Cardiac muscle cell (in vitro differentiated cells and primary cell): ENCODE measurements around the gene SAMD13. TPM values are rescaled to one million over a fixed set of nuclear protein-coding genes. Genes with fewer than 3 reads are reported as not detected.

Source experiments
- DNase-seq, 2 donors: peaks; one replicate each; pipeline versions ENCODE4 v3.0.0 to v3.0.0-alpha.2; 2010 to 2017; ENCODE audit warnings: low read depth in 1 of 2, low spot score in 1 of 2
- H3K27ac ChIP-seq: fragments of 200-600 bp; sonication (generic); 2 replicates; pipeline ENCODE4 v1.5.1; 2016
- H3K27me3 ChIP-seq: fragments of 200-600 bp; sonication (generic); 2 replicates; pipeline ENCODE4 v1.6.0; 2016; ENCODE audit warnings: control low read depth
- H3K36me3 ChIP-seq: fragments of 200-600 bp; sonication (generic); 2 replicates; pipeline ENCODE4 v1.5.1; 2016; ENCODE audit warnings: control low read depth
- H3K4me1 ChIP-seq: fragments of 200-600 bp; sonication (generic); 2 replicates; pipeline ENCODE4 v1.8.1; 2017; ENCODE audit warnings: low read depth, mild to moderate bottlenecking, mixed run types
- H3K4me3 ChIP-seq: fragments of 200-600 bp; sonication (generic); 2 replicates; pipeline ENCODE4 v1.5.1; 2016; ENCODE audit warnings: mild to moderate bottlenecking
- H3K9me3 ChIP-seq: fragments of 200-600 bp; sonication (generic); 2 replicates; pipeline ENCODE4 v1.5.1; 2017; ENCODE audit warnings: low read depth, mild to moderate bottlenecking, control low read depth
- polyA plus RNA-seq: library from polyadenylated mRNA; unstranded; fragments of >200 nt; fragmentation: Nextera tagmentation; extraction: Ambion mirVana; gene quantifications from 2 replicates; pipeline ENCODE4 v1.2.1, GENCODE V29; 2016
- total RNA-seq: library from RNA; depleted of rRNA; stranded (reverse); fragments of >200 nt; gene quantifications from 2 replicates; pipeline ENCODE4 v1.2.3, GENCODE V29; 2016
- TF ChIP-seq, protein P1 (sequence below): IDR thresholded peaks from 2 replicates; pipeline ENCODE4 v1.5.1; 2012; ENCODE audit warnings: low read depth, mild to moderate bottlenecking, low read length

SAMD13 gene
- total and polyA plus RNA-seq, 2 experiments from 2014 or later, result 2.5 to 4.9 TPM

DNA sequence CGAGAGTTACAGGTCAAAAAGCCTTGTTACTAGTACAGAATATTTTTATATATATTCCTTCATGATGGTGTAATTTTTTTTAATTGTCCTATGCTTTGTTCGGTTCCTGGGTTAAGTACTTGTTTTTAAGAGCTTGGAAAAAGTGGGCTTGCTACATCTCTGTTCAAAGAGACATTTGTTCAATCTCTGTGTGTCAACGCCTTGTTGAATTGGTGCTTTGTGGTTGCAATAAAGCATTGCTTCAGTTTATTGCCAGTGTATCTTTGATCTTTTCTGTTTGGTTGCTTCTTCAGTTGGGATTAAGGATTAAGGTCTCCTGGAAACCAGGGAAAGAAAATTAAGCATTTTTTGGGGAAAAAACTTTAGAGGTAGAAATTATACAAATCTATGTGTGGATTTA is 49.0 kb downstream of the SAMD13 start:
- DNase-seq, result no peak

DNA sequence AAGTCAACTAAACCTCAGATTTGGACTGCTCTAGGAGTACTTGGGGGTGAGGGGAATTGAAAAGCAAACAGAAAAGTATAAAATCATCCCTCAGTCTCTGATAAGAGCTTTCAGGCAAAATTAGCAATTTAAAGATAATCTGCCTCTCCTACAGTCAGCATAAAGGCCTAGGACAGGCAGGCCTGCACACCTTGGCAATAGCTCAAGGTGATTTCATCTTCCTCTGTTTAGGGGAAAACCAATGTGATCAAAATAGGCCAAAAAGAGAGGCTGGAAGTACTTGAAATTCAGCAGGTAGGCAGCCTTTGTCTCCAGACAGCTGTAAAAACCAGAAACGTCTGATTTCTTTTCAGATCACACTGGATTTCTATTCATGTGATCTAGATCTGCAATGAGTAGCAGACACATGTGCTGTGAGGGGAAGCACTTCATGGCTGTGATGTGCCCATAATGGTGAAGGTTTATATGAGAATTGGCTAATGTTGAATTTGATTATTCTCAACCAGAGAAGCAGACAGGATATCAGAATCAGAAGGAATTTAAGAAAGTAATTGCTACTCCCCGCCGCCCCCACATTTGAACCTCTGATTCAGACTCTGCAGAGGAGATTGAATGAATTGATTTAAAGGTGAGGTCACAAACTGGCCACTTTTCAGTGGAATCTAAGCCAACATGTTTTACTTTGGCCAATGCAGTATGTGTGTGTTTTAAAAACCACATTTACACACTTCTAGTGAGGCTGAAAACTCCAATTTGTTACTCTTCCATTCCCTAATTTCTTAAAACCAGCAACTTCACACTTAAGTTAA is 51.0 kb downstream of the SAMD13 start:
- no peak overlapping the region for H3K27ac ChIP-seq
- H3K4me1 ChIP-seq, result no peaks in the 10 kb centered on the region
- TF ChIP-seq, protein P1, sequence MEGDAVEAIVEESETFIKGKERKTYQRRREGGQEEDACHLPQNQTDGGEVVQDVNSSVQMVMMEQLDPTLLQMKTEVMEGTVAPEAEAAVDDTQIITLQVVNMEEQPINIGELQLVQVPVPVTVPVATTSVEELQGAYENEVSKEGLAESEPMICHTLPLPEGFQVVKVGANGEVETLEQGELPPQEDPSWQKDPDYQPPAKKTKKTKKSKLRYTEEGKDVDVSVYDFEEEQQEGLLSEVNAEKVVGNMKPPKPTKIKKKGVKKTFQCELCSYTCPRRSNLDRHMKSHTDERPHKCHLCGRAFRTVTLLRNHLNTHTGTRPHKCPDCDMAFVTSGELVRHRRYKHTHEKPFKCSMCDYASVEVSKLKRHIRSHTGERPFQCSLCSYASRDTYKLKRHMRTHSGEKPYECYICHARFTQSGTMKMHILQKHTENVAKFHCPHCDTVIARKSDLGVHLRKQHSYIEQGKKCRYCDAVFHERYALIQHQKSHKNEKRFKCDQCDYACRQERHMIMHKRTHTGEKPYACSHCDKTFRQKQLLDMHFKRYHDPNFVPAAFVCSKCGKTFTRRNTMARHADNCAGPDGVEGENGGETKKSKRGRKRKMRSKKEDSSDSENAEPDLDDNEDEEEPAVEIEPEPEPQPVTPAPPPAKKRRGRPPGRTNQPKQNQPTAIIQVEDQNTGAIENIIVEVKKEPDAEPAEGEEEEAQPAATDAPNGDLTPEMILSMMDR, result no peak
- H3K4me3 ChIP-seq, result no peak overlapping the region
- no peak for DNase-seq
- H3K9me3 ChIP-seq, result no peaks in the 10 kb centered on the region
- H3K36me3 ChIP-seq, result no peaks in the 10 kb centered on the region
- H3K27me3 ChIP-seq, result no peaks in the 10 kb centered on the region

More for the DNA sequence above, 49.0 kb downstream of the SAMD13 start:
- TF ChIP-seq, protein P1, result no peak
- H3K36me3 ChIP-seq, result no peaks in the 10 kb centered on the region
- no peak overlapping the region for H3K4me3 ChIP-seq
- H3K9me3 ChIP-seq, result no peaks in the 10 kb centered on the region
- no peaks in the 10 kb centered on the region for H3K4me1 ChIP-seq
- H3K27me3 ChIP-seq, result no peaks in the 10 kb centered on the region
- H3K27ac ChIP-seq, result no peak overlapping the region

DNA sequence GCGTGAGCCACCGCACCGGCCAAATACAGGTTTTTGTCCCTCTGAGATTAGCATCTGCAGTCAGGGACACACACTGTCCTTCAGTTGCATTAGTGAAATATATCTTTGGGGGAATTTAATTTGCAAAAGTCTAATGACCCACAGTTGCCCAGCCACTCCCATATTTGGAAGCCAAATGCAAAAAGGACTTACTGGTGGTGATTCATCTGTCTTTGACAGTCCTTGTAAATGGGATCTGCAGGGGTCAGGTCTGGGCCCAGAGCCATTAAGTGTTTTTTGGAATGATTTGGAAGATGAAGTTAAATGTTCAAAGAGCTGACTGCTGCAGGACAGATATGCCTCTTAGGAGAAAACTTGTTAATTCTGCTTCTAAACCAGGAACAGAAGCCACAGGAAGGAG is 52.2 kb downstream of the SAMD13 start:
- no peaks in the 10 kb centered on the region for H3K9me3 ChIP-seq
- TF ChIP-seq, protein P1, result no peak
- no peak overlapping the region for H3K4me3 ChIP-seq
- peak in 1 of 2 donors; percentile 57 for DNase-seq
- H3K4me1 ChIP-seq, result no peaks in the 10 kb centered on the region
- H3K27me3 ChIP-seq, result no peaks in the 10 kb centered on the region
- H3K27ac ChIP-seq, result no peak overlapping the region
- H3K36me3 ChIP-seq, result no peaks in the 10 kb centered on the region

DNA sequence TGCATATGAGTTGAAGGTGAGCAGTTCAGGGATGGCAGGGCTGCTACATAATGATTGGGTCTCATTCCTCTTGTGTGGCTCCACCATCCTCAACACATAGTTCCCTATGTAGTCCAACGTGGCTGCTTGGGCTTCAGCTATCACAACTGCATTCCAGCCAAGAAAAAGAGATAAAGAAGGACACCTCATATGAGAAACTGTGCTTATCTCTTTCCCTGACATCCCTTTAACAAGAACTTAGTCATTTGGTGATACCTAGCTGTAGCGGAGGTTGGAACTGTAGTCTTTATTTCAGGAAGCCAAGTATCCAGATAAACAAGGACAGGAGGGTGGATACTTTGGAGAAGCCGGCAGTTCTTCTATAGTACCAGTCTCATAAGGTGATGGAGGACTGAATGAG is 54.0 kb downstream of the SAMD13 start:
- no peak for DNase-seq
- Histone ChIP-seq H3K36me3 (no peaks in the 10 kb centered on the region), H3K27me3 (no peaks in the 10 kb centered on the region), H3K4me1 (no peaks in the 10 kb centered on the region), H3K9me3 (no peaks in the 10 kb centered on the region), H3K27ac (no peak overlapping the region), H3K4me3 (no peak overlapping the region)
- TF ChIP-seq, protein P1, result no peak

DNA sequence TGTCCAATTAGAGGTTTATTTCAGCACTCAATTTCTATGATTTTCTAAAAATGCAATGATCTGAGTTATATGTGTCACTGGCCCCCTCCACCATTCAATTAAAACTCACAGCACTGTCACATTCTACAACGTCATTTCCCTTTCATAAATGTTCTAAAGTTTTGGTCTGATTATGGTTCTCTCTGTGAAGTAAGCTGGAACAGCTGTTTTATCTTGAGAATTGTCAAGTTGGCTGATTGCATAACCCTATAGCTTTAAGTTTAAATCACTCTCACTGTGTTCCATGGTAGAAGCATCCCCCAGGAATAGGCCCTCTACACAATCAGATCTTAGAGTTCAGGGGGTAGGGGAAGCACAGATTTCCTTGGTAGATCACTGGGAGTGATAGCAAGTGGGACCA is 55.4 kb downstream of the SAMD13 start:
- Histone ChIP-seq H3K4me1 (no peaks in the 10 kb centered on the region), H3K9me3 (no peaks in the 10 kb centered on the region), H3K27ac (no peak overlapping the region), H3K36me3 (no peaks in the 10 kb centered on the region), H3K27me3 (no peaks in the 10 kb centered on the region), H3K4me3 (no peak overlapping the region)
- TF ChIP-seq, protein P1, result no peak
- peak in 1 of 2 donors; percentile 68 for DNase-seq
